ENCODE data around the gene USP51.

USP51 gene

DNA sequence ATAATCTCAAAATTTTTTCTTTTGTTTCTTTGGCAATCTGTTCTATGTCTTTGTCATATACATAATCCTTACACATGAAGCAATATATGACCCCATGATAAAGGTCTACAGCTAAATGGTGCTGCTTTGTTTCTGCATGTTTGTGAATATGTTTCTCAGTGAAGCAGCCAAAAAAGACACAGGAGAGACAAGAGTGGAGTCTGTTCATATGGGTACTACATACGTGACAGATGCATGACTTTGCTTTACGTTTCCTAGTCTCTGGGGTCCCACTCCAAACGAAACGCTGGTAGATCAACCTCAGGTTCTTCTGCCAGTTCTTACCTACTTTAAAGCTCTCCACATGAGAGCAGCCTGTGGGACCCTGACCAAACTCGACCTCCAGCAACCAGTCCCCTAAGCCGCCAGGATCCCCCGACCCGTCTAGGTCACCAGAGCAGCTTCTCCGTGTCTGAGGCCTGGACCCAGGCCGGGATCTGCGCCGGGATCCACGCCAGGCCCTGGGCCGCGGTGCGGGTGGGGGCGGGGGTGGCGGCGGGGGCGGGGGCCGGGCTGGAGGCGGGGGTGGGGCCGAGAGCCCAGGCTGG, 1.5 kb downstream of the USP51 start:
- TF ChIP-seq CEBPB (IDR thresholded peaks at IDR 0.05) (no peak), NFIC (IDR thresholded peaks at IDR 0.05) (no peak), CREB1 (IDR thresholded peaks at IDR 0.05; ENCODE audit: low read depth) (no peak), TEAD4 (IDR thresholded peaks at IDR 0.05) (no peak)
- TF ChIP-seq, protein P1, sequence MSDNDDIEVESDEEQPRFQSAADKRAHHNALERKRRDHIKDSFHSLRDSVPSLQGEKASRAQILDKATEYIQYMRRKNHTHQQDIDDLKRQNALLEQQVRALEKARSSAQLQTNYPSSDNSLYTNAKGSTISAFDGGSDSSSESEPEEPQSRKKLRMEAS (IDR thresholded peaks at IDR 0.05), result no peak
- TF ChIP-seq, protein P2, sequence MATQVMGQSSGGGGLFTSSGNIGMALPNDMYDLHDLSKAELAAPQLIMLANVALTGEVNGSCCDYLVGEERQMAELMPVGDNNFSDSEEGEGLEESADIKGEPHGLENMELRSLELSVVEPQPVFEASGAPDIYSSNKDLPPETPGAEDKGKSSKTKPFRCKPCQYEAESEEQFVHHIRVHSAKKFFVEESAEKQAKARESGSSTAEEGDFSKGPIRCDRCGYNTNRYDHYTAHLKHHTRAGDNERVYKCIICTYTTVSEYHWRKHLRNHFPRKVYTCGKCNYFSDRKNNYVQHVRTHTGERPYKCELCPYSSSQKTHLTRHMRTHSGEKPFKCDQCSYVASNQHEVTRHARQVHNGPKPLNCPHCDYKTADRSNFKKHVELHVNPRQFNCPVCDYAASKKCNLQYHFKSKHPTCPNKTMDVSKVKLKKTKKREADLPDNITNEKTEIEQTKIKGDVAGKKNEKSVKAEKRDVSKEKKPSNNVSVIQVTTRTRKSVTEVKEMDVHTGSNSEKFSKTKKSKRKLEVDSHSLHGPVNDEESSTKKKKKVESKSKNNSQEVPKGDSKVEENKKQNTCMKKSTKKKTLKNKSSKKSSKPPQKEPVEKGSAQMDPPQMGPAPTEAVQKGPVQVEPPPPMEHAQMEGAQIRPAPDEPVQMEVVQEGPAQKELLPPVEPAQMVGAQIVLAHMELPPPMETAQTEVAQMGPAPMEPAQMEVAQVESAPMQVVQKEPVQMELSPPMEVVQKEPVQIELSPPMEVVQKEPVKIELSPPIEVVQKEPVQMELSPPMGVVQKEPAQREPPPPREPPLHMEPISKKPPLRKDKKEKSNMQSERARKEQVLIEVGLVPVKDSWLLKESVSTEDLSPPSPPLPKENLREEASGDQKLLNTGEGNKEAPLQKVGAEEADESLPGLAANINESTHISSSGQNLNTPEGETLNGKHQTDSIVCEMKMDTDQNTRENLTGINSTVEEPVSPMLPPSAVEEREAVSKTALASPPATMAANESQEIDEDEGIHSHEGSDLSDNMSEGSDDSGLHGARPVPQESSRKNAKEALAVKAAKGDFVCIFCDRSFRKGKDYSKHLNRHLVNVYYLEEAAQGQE (IDR thresholded peaks at IDR 0.05; ENCODE audit: low read depth), result no peak
- TF ChIP-seq, protein P3, sequence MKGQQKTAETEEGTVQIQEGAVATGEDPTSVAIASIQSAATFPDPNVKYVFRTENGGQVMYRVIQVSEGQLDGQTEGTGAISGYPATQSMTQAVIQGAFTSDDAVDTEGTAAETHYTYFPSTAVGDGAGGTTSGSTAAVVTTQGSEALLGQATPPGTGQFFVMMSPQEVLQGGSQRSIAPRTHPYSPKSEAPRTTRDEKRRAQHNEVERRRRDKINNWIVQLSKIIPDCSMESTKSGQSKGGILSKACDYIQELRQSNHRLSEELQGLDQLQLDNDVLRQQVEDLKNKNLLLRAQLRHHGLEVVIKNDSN (IDR thresholded peaks at IDR 0.05), result no peak

DNA sequence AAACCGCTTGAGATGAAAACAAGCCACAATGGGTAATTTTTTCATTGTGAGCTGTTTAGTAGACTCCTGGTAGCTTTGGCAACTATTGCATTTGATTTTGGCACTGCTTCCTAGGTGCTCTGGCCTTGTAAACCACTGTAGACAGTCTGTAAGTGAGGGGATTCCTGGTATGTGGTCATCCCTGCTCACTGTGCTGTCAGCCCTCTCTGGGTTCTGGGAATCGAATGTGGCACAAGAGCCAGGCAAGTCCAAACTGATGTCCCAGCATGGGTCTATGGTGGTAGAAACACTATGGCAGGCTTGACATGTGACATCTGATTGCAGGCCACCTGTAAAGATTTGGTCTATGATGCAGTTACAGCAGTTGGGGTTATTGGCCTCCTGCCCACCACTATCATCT, 2.5 kb downstream of the USP51 start:
- TF ChIP-seq TEAD4 (IDR thresholded peaks at IDR 0.05), result no peak

DNA sequence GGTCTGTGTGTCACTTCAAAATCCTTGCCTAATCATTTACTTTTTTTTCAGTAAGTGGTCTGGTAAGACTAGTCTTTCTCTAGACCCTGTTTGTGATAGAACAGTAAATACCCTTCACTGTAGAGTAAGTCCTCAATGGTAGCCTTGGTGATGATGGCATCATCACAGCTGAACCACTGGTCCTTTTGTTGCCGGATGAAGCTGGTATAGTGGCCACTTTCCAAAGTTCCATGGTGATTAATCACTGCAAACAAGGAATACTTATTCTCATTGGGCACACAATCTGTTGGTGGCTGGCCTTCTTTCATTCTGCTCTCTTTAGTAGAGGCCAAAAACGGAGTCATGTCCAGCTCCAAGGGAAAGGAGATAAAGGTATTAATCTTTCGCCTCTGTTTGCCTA, 2.9 kb downstream of the USP51 start:
- TF ChIP-seq ZBTB7A (IDR thresholded peaks at IDR 0.05; ENCODE audit: low read depth) (no peak), RAD21 (IDR thresholded peaks at IDR 0.05; ENCODE audit: low read depth) (no peak)

DNA sequence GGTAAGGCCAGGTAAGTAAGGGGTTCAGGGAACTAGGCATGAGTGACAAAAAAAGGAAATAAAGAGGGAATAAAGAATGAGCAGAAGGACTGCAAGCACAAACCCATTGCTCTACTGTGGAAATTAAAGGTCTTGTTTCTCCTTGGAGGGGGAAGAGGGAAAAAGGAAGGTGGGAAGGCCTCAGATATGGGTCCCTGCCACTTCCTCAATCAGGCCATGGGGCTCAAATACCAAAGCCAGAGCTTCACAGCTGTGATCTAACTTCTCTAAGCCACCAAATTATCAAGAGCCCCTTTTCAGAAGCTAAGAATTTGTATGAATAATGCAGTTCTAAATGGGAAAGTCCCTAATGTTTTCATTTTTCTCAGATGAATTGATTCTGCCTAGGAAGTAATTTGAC, 4.7 kb downstream of the USP51 start:
- TF ChIP-seq ZBTB7A (IDR thresholded peaks at IDR 0.05; ENCODE audit: low read depth) (no peak), TCF12 (IDR thresholded peaks at IDR 0.05; ENCODE audit: low read depth) (no peak), EP300 (IDR thresholded peaks at IDR 0.05; ENCODE audit: borderline replicate concordance) (no peak), CEBPB (IDR thresholded peaks at IDR 0.05) (no peak), CREB1 (IDR thresholded peaks at IDR 0.05; ENCODE audit: low read depth) (no peak), RAD21 (IDR thresholded peaks at IDR 0.05; ENCODE audit: low read depth) (no peak), TAF1 (IDR thresholded peaks at IDR 0.05; ENCODE audit: low read depth) (no peak), NFIC (IDR thresholded peaks at IDR 0.05) (no peak), TEAD4 (IDR thresholded peaks at IDR 0.05) (no peak), EGR1 (IDR thresholded peaks at IDR 0.05) (no peak), YY1 (IDR thresholded peaks at IDR 0.05; ENCODE audit: low read depth) (no peak), FOXM1 (IDR thresholded peaks at IDR 0.05; ENCODE audit: borderline replicate concordance, low read depth) (no peak)
- TF ChIP-seq, protein P3 (IDR thresholded peaks at IDR 0.05), result no peak
- TF ChIP-seq, protein P1 (IDR thresholded peaks at IDR 0.05), result no peak
- TF ChIP-seq, protein P2 (IDR thresholded peaks at IDR 0.05; ENCODE audit: low read depth), result no peak

DNA sequence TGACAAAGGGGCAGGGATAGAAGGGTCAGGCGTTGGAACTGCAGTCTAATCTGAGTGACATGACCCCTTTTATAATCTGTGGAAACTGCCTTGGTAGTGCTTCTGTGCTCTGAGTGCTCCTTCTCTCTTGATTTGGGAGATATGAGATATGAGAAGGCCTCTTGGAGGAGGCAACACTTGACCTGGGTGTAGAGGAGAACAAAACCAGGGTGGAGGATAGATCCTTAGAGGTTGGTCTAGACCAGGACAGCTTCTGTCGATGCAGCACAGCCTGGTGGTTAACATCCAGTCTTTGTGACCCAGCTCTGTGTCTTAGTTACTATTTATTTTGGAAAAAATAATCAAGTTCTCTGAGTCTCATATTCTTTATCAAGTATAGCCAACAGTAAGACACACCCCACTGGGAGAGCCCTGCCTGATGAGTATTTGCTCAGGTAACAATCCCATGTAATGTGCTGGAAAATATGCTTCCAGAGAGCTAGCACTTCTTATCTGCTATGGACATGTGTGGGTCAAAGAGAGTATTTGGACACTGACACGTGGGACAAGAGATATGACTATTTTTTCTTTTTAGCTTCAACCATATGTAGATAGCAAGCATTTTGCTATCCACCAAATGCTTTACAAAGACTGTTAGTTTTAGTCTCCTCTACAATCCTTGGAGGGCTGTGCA, 9.1 kb downstream of the USP51 start:
- TF ChIP-seq, protein P3 (IDR thresholded peaks at IDR 0.05), result no peak
- TF ChIP-seq ZBTB7A (IDR thresholded peaks at IDR 0.05; ENCODE audit: low read depth) (no peak), CEBPB (IDR thresholded peaks at IDR 0.05) (no peak), TAF1 (IDR thresholded peaks at IDR 0.05; ENCODE audit: low read depth) (no peak), NFIC (IDR thresholded peaks at IDR 0.05) (no peak), EP300 (IDR thresholded peaks at IDR 0.05; ENCODE audit: borderline replicate concordance) (no peak), TEAD4 (IDR thresholded peaks at IDR 0.05) (no peak), YY1 (IDR thresholded peaks at IDR 0.05; ENCODE audit: low read depth) (no peak), RAD21 (IDR thresholded peaks at IDR 0.05; ENCODE audit: low read depth) (no peak), EGR1 (IDR thresholded peaks at IDR 0.05) (no peak), CREB1 (IDR thresholded peaks at IDR 0.05; ENCODE audit: low read depth) (no peak)
- TF ChIP-seq, protein P2 (IDR thresholded peaks at IDR 0.05; ENCODE audit: low read depth), result no peak
- TF ChIP-seq, protein P1 (IDR thresholded peaks at IDR 0.05), result no peak

Data from Ishikawa (cell line).